GM12891 (cell line): ENCODE measurements around the gene KCNK5.
A peak's percentile ranks its signal among the peaks of the same experiment; 100 is the strongest.

ENCODE experiments used
- PAX5 ChIP-seq: IDR thresholded peaks from 2 replicates; pipeline ENCODE4 v1.6.1; 2011; ENCODE audit warnings: low read length, moderate library complexity, mild to moderate bottlenecking; ENCODE audit not compliant: insufficient read depth, severe bottlenecking
- POLR2A ChIP-seq: IDR thresholded peaks from 2 replicates; pipeline ENCODE4 v1.6.1; 2011; ENCODE audit warnings: low read depth, low read length, control low read depth
- POLR2AphosphoS5 ChIP-seq: IDR thresholded peaks from 2 replicates; pipeline ENCODE4 v1.6.1; 2011; ENCODE audit warnings: low read depth, low read length, control low read depth
- POU2F2 ChIP-seq: IDR thresholded peaks from 2 replicates; pipeline ENCODE4 v1.6.1; 2011; ENCODE audit warnings: low read depth, mild to moderate bottlenecking, control low read depth, low read length, moderate library complexity
- SPI1 ChIP-seq: IDR thresholded peaks from 2 replicates; pipeline ENCODE4 v1.6.1; 2011; ENCODE audit warnings: low read depth, low read length, control low read depth
- TAF1 ChIP-seq: IDR thresholded peaks from 2 replicates; pipeline ENCODE4 v1.6.1; 2011; ENCODE audit warnings: low read depth, low read length, control low read depth

- TF ChIP-seq POLR2A: no peak
- no peak for TF ChIP-seq TAF1
- TF ChIP-seq POLR2AphosphoS5: no peak
- TF ChIP-seq SPI1: peak; percentile 23; the same call in 1 of the 2 replicates
- TF ChIP-seq PAX5: no peak
- TF ChIP-seq POU2F2: no peak
Observed at GRCh38 chr6:39197521-39197920, 31.8 kb downstream of the KCNK5 start.
